B cell (primary cell): ENCODE data around the gene CRB3. TPM values are rescaled to one million over a fixed set of nuclear protein-coding genes. Genes with fewer than 3 reads are reported as not detected.

Experiments used
- ATAC-seq: fragments of 200-7000 bp; cut with Tn5 transposase; one replicate; pipeline ENCODE4 v1.10.0; 2021; ENCODE audit warnings: low read depth, mild to moderate bottlenecking, moderate number of reproducible peaks, moderate library complexity
- CTCF ChIA-PET: fragments of 350-600 bp; sonication (Branson Sonifier 250); formaldehyde crosslinking; loops from one replicate; lab custom pipeline; 2021; ENCODE audit warnings: antibody characterized with exemption, inconsistent platforms; lab: Charles Lee
- POLR2A ChIA-PET: fragments of 350-600 bp; sonication (Branson Sonifier 250); formaldehyde crosslinking; loops from one replicate; lab custom pipeline; 2021; ENCODE audit warnings: antibody characterized with exemption; lab: Charles Lee
- DNase-seq: peaks from one replicate; pipeline ENCODE4 v3.0.0; 2013
- H2AFZ ChIP-seq: 2 replicates; pipeline ENCODE4 v1.6.1; 2012; ENCODE audit warnings: mild to moderate bottlenecking, low read depth, low read length; ENCODE audit not compliant: insufficient read depth, poor library complexity, severe bottlenecking
- H3K27ac ChIP-seq, 2 donors: 1 replicate in 1 of 2; 2 replicates in 1 of 2; pipeline ENCODE4 v1.5.1; 2012 to 2013; ENCODE audit warnings: low read length in 2 of 2, mild to moderate bottlenecking in 2 of 2, moderate library complexity in 1 of 2
- H3K27me3 ChIP-seq, 4 experiments: fragments of 200-600 bp in 1 of 4; sonication (generic) in 1 of 4; replicated peaks in 1 of 4; 1 replicate in 2 of 4; 2 replicates in 2 of 4; pipeline versions ENCODE4 v1.6.1 to v1.7.0; 2013 to 2016; ENCODE audit warnings: low read length in 3 of 4, mild to moderate bottlenecking in 2 of 4, mixed read lengths in 1 of 4, moderate library complexity in 1 of 4; ENCODE audit not compliant: insufficient read depth in 4 of 4, control insufficient read depth in 3 of 4; ENCODE audit errors: control extremely low read depth in 1 of 4
- H3K36me3 ChIP-seq, 2 experiments: replicated peaks in 1 of 2; 1 replicate in 1 of 2; 2 replicates in 1 of 2; pipeline versions ENCODE4 v1.6.1 to v1.7.1; 2013; ENCODE audit warnings: low read length in 1 of 2; ENCODE audit not compliant: insufficient read depth in 2 of 2, control insufficient read depth in 1 of 2; ENCODE audit errors: control extremely low read depth in 1 of 2, extremely low read depth in 1 of 2
- H3K4me1 ChIP-seq, 2 donors: fragments of 200-600 bp in 1 of 2; sonication (generic) in 1 of 2; 1 replicate in 1 of 2; 2 replicates in 1 of 2; pipeline versions ENCODE4 v1.5.1 to v1.6.1; 2013 to 2017; ENCODE audit warnings: low read length in 2 of 2; ENCODE audit not compliant: control insufficient read depth in 2 of 2, insufficient read depth in 2 of 2
- H3K4me2 ChIP-seq: replicated peaks from 2 replicates; pipeline ENCODE3; 2012; ENCODE audit warnings: mild to moderate bottlenecking, low read depth, low read length; ENCODE audit not compliant: poor library complexity, severe bottlenecking
- H3K4me3 ChIP-seq, 5 experiments: fragments of 200-600 bp in 1 of 5; sonication (generic) in 1 of 5; 1 replicate in 3 of 5; 2 replicates in 2 of 5; pipeline versions ENCODE4 v1.5.1 to v1.7.0; 2011 to 2016; ENCODE audit warnings: low read length in 4 of 5, mild to moderate bottlenecking in 4 of 5, low read depth in 2 of 5, control low read depth in 1 of 5, moderate library complexity in 1 of 5; ENCODE audit not compliant: insufficient read depth in 1 of 5; ENCODE audit errors: control extremely low read depth in 1 of 5, extremely low read depth in 1 of 5
- H3K79me2 ChIP-seq: fragments of 200-600 bp; sonication (generic); one replicate; pipeline ENCODE4 v1.6.0; 2016; ENCODE audit warnings: low read length; ENCODE audit not compliant: control insufficient read depth, insufficient read depth
- H3K9ac ChIP-seq: fragments of 200-600 bp; sonication (generic); 2 replicates; pipeline ENCODE4 v1.6.1; 2017; ENCODE audit warnings: mild to moderate bottlenecking, low read length, moderate library complexity
- H3K9me3 ChIP-seq, 3 donors: one replicate each; pipeline versions ENCODE4 v1.6.1 to v1.7.1; 2013; ENCODE audit warnings: low read length in 2 of 3; ENCODE audit not compliant: control insufficient read depth in 2 of 3, insufficient read depth in 1 of 3; ENCODE audit errors: control extremely low read depth in 1 of 3
- H4K20me1 ChIP-seq: 2 replicates; pipeline ENCODE4 v1.6.0; 2012; ENCODE audit warnings: mild to moderate bottlenecking, low read length; ENCODE audit not compliant: insufficient read depth, control insufficient read depth, poor library complexity, severe bottlenecking
- H3K27ac Mint-ChIP-seq: one replicate; pipeline ENCODE4 v1.8.0; 2021; ENCODE audit warnings: mixed read lengths
- H3K27me3 Mint-ChIP-seq: one replicate; pipeline ENCODE4 v1.8.0; 2021; ENCODE audit warnings: mixed read lengths
- H3K4me1 Mint-ChIP-seq: one replicate; pipeline ENCODE4 v1.8.0; 2021; ENCODE audit warnings: mixed read lengths
- H3K4me3 Mint-ChIP-seq: one replicate; pipeline ENCODE4 v1.8.0; 2021; ENCODE audit warnings: mixed read lengths
- H3K9me3 Mint-ChIP-seq: one replicate; pipeline ENCODE4 v1.8.0; 2022; ENCODE audit warnings: mixed read lengths; ENCODE audit not compliant: insufficient read depth
- CTCF ChIP-seq: fragments of 200-600 bp; IDR thresholded peaks from one replicate; pipeline ENCODE4 v1.8.0; 2022; ENCODE audit warnings: antibody characterized with exemption, mild to moderate bottlenecking
- EZH2 ChIP-seq: IDR thresholded peaks from 2 replicates; pipeline ENCODE4 v1.6.1; 2012; ENCODE audit warnings: borderline replicate concordance, low read depth, mild to moderate bottlenecking, moderate library complexity, low read length; ENCODE audit not compliant: insufficient read depth, poor library complexity, severe bottlenecking
- WGBS: methylation state at CpG from one replicate; pipeline ENCODE4 v1.1.5; 2013; ENCODE audit warnings: missing lambda C conversion rate; ENCODE audit not compliant: insufficient coverage; 5-methylcytosine and 5-hydroxymethylcytosine counted together
- intact Hi-C: fragments of 100-400 bp; cut with micrococcal nuclease; formaldehyde crosslinking; loops from one replicate; pipeline ENCODE4 v1.10.0; 2022
- polyA plus RNA-seq: library from polyadenylated mRNA; depleted of rRNA; stranded (reverse); fragments of >200 nt; gene quantifications from 2 replicates; pipeline ENCODE4 v1.2.3, GENCODE V29; 2012
- total RNA-seq, 2 donors: library from RNA; stranded (reverse); fragments of 120-200 nt in 1 of 2; gene quantifications; 1 replicate in 1 of 2; 2 replicates in 1 of 2; pipeline versions ENCODE4 v1.2.3 to v1.2.4, GENCODE V29; 2013 to 2022

The CRB3 gene
- total and polyA plus RNA-seq, 2 donors (not counting 1 experiment from before 2014, with no cell fraction given), result 2.1 to 3.6 TPM

GRCh38 chr19:6460099-6460884, 3.8 kb upstream of the CRB3 start:
- peak overlapping the region; percentile 90 for H3K9ac ChIP-seq
- ATAC-seq (peak; percentile 84), DNase-seq (peak; percentile 99)
- H3K27me3 ChIP-seq, result peaks cover 0 to 15% (median 6%) of the 10 kb centered on the region in 4 experiments
- no peaks in the 10 kb centered on the region for H3K79me2 ChIP-seq
- H3K4me1 ChIP-seq, result peaks cover 11 to 34% of the 10 kb centered on the region in 2 donors
- Mint-ChIP-seq H3K9me3 (no peaks in the 10 kb centered on the region), H3K27ac (peak overlapping the region; percentile 78), H3K27me3 (no peaks in the 10 kb centered on the region), H3K4me1 (peaks cover 32% of the 10 kb centered on the region), H3K4me3 (peak overlapping the region; percentile 91)
- ChIA-PET POLR2A (interaction anchor here (0.7 to 1.4 kb wide), 5 partner anchors 21 to 556 kb away, joined by 3 to 6 read pairs (median 5); partner anchors contain the start of genes DENND1C and KHSRP), CTCF (interaction anchor here (0.9 to 1.1 kb wide), 3 partner anchors 21 to 293 kb away, joined by 3 to 4 read pairs (median 3); partner anchors contain the start of genes DENND1C and KHSRP)
- intact Hi-C loops, result loop anchor here (1.0 to 2.0 kb wide), 10 partner anchors 35 to 555 kb away; partner anchors contain the start of genes CLPP, GPR108, GTF2F1 and VMAC
- H4K20me1 ChIP-seq, result no peaks in the 10 kb centered on the region
- H3K27ac ChIP-seq, result peak overlapping the region; percentile 76 to 86
- WGBS, result under 1% methylated on average over 53 of the region's 57 CpGs
- peak overlapping the region; percentile 60 to 93 (median 78) for H3K4me3 ChIP-seq
- TF ChIP-seq EZH2 (no peak), CTCF (peak; percentile 78)
- H3K9me3 ChIP-seq, result peaks cover 0 to 19% (median 0%) of the 10 kb centered on the region in 3 donors
- no peaks in the 10 kb centered on the region for H3K36me3 ChIP-seq
- peak overlapping the region; percentile 96 for H2AFZ ChIP-seq
- H3K4me2 ChIP-seq, result peak overlapping the region; percentile 85
